ENCODE measurements around the gene UGT1A5.

Gene UGT1A5

DNA sequence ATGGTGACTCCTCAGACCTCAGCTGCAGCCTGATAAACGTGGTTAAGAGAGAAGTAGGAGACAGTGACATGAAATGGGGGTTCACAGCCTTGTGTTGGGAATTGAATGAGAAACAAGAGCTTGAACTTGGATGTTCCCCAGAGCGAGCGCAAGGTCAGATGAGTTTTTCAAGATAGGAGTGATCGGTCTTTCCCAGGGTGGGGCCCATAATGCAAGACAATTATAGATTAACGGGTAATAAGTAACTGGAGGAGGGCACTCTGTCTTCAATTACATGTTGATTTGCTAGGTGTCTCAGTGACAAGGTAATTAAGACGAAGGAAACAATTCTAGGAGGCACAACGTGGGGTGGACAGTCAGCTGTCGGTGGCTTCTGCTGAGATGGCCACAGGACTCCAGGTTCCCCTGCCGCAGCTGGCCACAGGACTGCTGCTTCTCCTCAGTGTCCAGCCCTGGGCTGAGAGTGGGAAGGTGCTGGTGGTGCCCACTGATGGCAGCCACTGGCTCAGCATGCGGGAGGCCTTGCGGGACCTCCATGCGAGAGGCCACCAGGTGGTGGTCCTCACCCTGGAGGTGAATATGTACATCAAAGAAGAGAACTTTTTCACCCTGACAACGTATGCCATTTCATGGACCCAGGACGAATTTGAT is at the start of gene UGT1A5:
TSS of gene UGT1A5 (plus strand) at position 297 of the 651 bp plus-strand sequence. CDS start at position 382, 85 bp downstream.
- no peak for DNase-seq

DNA sequence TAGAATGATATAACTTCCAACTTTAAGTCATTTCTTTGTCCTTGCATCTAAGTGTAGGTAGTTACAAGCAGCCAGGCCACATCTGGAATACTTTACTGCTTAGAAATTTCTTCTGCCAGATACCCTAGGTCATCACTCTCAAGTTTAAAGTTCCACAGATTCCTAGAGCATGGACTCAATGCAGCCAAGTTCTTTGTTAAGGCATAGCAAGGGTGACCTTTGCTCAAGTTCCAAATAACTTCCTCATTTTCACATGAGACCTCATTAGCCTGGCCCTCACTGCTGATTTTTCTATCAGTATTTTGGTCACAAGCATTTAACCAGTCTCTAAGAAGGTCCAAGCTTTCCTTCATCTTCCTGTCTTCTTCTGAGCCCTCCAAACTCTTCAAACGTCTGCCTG is 48.8 kb upstream of the UGT1A5 start:
- no peak for DNase-seq

- DNase-seq = no peak
Observed at GRCh38 chr2:233668605-233669260, 44.0 kb upstream of the UGT1A5 start.

DNA sequence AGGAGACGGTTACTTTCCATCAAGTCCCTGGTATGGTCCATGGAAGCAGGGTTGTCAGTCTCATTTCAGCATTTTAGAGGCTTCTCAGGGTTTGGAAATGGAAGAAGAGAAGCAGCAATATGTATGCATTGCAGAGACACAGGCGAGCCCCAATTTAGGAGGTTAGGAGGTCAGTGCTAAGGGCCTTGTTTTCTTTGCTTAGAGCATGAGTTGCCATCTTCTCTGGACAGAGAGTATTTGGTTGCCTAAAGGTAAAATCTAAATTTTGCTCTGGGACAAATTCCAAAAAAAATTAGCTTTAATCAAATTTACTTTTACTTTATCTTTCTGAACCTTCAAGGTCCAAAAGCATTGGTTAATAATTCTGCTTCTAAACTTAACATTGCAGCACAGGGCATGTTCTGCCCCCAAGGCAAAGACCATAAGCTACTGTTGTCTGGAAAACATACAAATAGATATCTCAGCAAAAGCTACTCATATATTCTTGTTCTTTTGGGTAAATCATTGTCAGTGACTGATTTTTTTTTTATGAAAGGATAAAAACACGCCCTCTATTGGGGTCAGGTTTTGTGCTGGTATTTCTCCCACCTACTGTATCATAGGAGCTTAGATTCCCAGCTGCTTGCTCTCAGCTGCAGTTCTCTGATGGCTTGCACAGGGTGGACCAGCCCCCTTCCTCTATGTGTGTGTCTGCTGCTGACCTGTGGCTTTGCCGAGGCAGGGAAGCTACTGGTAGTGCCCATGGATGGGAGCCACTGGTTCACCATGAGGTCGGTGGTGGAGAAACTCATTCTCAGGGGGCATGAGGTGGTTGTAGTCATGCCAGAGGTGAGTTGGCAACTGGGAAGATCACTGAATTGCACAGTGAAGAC is 41.2 kb upstream of the UGT1A5 start, which contains the start of gene UGT1A9:
TSS of gene UGT1A9 (plus strand) at position 609 of the 872 bp plus-strand sequence. CDS start at position 646, 37 bp downstream.
- DNase-seq = no peak

- DNase-seq = no peak
Observed at GRCh38 chr2:233672886-233673285, 39.8 kb upstream of the UGT1A5 start.

- DNase-seq = no peak
Observed at GRCh38 chr2:233673896-233674295, 38.8 kb upstream of the UGT1A5 start.

DNA sequence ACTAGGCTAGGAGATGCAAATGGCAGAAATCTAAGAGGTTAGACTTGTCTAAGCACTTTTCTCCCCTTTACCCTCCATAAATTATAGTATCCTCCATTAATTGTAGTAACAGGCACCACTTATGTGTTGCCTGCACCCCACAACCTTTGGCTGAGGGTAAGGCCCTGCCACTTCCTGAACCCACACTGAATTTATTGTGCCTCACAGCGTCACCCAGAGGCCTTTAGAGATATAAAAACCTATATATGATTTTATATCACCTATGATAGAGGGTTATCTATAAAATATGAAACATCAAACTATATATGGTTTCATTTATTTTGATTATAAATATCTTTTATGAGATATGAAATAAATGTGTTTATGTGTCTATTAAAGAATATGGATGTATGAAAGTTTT is 38.4 kb upstream of the UGT1A5 start:
- no peak for DNase-seq

GRCh38 chr2:233674995-233675394 is 37.7 kb upstream of the UGT1A5 start:
- DNase-seq = no peak

DNA sequence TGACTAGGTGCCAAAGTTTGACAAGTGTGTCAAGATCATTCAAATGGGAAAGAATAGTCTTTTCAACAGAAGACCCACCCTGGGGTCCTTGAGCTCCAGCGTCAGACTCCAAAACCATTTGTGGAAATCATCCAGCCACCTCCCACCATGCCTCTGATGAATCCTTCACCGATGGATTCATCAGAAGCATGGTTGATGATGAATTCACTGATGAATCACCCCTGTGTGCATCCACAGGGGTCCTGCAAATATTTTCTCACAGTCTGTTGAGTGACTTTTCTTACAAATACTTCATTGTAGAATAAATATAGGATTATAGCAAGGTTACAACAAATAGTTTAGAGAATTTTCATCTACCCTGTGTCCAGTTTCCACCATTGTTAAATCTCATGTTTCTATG is 36.7 kb upstream of the UGT1A5 start:
- no peak for DNase-seq

GRCh38 chr2:233679196-233679595 is 33.5 kb upstream of the UGT1A5 start:
- DNase-seq = no peak

DNA sequence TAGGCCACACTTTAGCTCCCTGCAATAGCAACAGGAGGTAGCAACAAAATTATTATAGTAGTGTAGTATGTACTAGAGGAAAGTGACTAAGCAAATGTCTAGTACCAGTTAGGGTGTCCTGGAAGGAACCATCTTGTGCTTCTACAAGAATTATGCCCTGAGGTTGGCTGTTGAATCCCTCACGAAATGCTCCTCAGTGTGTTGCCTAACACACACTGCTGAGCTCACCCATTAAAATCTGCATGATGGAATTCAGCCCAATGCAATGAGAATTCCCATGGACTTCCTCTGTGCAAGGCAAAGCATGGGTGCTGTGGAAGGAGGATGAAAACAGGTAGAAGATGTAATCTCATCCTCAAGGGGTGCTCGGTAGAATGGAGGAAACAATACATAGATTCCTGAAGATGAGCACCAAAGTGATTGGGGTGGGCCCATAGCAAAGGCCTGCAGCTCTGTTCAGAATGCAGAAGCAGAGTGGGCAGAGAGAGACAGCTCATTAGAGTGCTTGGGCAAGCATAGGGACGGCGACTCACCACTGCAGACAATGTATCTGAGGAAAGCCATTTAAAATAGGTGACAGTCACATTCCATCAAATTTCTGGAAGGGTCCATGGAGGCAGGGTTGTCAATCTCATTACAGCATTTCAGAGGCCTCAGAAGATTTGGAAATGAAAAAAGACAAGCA is 32.2 kb upstream of the UGT1A5 start:
- no peak for DNase-seq

DNA sequence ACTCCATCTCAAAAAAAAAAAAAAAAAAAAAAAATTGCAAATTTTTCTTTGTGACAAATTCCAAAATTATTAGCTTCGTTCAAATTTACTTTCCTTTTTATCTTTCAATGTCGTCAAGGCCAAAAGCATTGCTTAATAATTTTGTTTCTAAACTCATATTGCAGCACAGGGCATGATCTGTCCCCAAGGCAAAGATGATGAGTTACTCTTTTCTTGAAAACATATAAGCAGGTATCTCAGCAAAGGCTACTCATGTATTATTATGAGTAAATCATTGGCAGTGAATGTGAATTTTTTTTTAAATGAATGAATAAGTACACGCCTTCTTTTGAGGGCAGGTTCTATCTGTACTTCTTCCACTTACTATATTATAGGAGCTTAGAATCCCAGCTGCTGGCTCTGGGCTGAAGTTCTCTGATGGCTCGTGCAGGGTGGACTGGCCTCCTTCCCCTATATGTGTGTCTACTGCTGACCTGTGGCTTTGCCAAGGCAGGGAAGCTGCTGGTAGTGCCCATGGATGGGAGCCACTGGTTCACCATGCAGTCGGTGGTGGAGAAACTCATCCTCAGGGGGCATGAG is 31.1 kb upstream of the UGT1A5 start, which contains the start of gene UGT1A7:
TSS of gene UGT1A7 (plus strand) at position 381 of the 579 bp plus-strand sequence. CDS start at position 418, 37 bp downstream.
- no peak for DNase-seq

- DNase-seq = no peak
Observed at GRCh38 chr2:233684640-233685039, 28.1 kb upstream of the UGT1A5 start.

- no peak for DNase-seq
Observed at GRCh38 chr2:233686928-233687327, 25.8 kb upstream of the UGT1A5 start.

DNA sequence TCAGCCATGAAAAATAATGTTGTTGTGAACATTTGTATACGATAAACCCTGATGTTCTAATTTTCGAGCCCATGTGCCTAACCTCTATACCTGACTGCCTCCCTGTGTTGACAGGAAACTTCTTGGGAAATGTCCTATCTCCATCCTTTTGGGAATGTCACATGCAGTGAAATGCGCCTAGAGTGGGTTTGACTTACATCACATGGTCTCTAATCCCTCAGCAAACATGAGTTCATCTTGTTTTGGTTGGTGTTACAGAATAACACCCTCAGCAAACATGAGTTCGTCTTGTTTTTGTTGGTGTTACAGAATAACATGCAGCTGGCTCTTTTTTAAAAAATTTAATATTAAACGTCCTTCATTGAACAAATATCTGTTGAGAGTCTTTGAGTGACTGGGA is 24.4 kb upstream of the UGT1A5 start:
- DNase-seq = no peak

- DNase-seq = no peak
Observed at GRCh38 chr2:233689031-233689430, 23.7 kb upstream of the UGT1A5 start.

DNA sequence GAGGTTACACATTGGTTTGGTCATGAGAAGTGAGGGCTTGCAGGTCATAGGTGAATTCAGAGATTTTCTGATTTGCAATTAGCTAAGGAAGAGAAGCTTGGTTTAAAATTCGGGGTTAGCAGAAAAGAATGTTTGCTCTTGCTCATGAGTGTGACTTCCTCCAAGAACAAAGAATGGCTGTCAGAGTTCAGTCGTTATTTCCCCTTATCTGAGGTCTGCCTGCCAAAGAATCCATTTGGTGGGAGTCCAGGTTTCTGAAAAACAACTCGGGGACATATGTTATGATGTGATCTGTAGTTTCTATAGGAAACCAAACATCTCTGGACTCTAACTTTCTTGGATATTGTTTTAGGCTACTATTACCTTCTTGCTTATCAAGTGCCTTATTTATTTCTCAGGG is 23.2 kb upstream of the UGT1A5 start:
- no peak for DNase-seq

- no peak for DNase-seq
Observed at GRCh38 chr2:233690444-233690843, 22.3 kb upstream of the UGT1A5 start.

DNA sequence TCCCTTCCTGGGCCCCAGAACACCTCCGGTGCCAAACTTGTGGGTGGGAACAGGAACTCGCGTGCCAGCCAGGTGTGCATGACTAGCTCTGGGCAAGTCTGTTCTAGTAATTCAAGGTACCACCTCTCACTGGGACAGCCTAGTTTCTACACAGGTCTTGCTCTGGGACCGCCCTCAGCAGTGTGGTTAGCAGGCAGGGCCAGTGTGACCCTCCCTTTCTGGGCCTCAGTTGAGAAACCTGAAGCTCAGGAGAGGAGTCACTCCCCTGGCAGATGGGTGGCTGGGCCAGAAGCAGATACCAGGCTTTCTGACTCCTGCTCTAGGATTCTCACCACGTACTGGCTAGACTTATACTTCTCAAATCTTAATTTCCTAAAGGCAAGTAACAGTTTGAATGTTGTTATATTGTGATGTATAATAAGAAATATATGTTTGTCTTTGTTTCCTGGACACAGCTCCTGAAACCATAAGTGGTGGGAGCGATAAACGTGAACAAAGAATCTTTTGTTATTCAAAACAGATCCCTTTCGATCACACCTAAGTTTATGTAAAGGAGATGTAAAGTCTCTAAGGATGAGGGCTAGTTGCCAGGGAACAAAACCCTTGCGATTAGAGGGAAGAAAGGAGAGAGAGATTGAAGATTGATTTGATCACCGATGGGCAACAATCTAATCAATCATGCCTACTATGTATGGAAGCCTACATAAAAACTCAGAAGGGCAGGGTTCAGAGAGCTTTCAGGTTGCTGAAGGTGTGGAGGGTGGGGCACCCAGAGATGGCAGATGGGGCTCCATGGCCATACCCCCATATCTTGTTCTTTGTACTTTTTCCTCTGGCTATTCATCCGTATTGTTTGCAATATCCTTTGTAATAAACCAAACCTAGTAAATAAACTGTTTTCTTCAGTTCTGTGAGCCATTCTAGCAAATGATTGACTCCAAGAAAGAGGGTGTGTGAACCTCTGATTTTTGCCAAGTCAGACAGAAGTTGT is 21.0 kb upstream of the UGT1A5 start:
- no peak for DNase-seq

- no peak for DNase-seq
Observed at GRCh38 chr2:233692648-233693047, 20.1 kb upstream of the UGT1A5 start, which contains the start of gene UGT1A6. Gene UGT1A6, plus strand, starts transcription at chr2:233692890. Its CDS starts 115 bp downstream, at chr2:233693005.

DNA sequence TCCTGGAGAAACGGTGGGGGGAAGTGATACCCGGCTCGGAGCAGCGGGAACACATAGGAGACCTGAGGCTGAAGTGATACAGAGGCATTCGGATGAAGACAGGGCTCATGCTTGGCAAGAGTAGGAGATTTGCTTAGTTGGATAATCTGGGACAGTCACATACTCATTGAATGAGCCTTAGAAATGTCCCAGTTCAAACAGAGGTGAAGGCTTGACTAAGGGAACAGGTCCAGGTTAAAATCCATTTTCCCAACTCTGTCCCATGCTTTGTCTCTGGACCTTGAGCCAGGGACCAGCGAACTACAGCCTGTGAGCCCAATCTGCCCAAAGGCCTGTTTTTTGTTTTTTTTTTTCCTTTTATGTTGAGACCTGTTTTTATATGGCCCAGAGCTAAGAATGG is 18.7 kb upstream of the UGT1A5 start:
- no peak for DNase-seq

Data from activated CD4-positive, alpha-beta T cell treated with anti-CD3 and anti-CD28 coated beads, Interleukin-2, amount 50 U/mL, for 4 hours (primary cell).